Measurements from ENCODE around the gene ACVRL1. TPM values are rescaled to one million over a fixed set of nuclear protein-coding genes. Genes with fewer than 3 reads are reported as not detected.

Gene ACVRL1
- total RNA-seq, 1 experiment from 2014 or later, result 0.36 TPM

- no peak overlapping the region for H3K27ac ChIP-seq (ENCODE audit: low read length)
- BruUV-seq (replicated peaks), result no TSS peak
- TF ChIP-seq REST (IDR thresholded peaks at IDR 0.05; ENCODE audit: insufficient read depth in 1 of 2, low read depth in 2 of 2, low read length in 1 of 2), result no peak
- TF ChIP-seq CTCF (IDR thresholded peaks at IDR 0.05), result no peak
- TF ChIP-seq POLR2AphosphoS5 (IDR thresholded peaks at IDR 0.05; ENCODE audit: low read depth, low read length), result no peak
- no peak for TF ChIP-seq SIN3A (IDR thresholded peaks at IDR 0.05; ENCODE audit: borderline replicate concordance, insufficient read depth, low read depth, low read length)
- TF ChIP-seq TCF7L2 (IDR thresholded peaks at IDR 0.05; ENCODE audit: low read depth, low read length), result no peak
- peaks cover 16% of the 10 kb centered on the region for H3K9me3 ChIP-seq (ENCODE audit: control insufficient read depth, insufficient read depth, low read depth, low read length)
- no peaks in the 10 kb centered on the region for H3K36me3 ChIP-seq (ENCODE audit: control insufficient read depth, insufficient read depth, low read length)
- no peaks in the 10 kb centered on the region for H3K27me3 ChIP-seq (ENCODE audit: control insufficient read depth, insufficient read depth, low read length)
- H3K4me3 ChIP-seq (ENCODE audit: low read depth in 2 of 2, low read length in 2 of 2), result no peak overlapping the region
- no peak for ATAC-seq
- POLR2A ChIA-PET, result no interaction called here
- DNase-seq (ENCODE audit: low read depth, low spot score), result no peak
- CTCF ChIA-PET, result no interaction called here
- intact Hi-C loops (cut with micrococcal nuclease; ENCODE audit: unreplicated experiment) (no loop called here), in situ Hi-C loops (cut with HindIII; ENCODE audit: low pct_unique_long_range_greater_than_20kb, low sequenced_read_pairs) (no loop called here)
- H3K4me1 ChIP-seq (ENCODE audit: control insufficient read depth, insufficient read depth, low read length), result no peaks in the 10 kb centered on the region
Observed at GRCh38 chr12:51943346-51943745, 36.0 kb downstream of the ACVRL1 start.

GRCh38 chr12:51944608-51945233 is 37.4 kb downstream of the ACVRL1 start:
- Histone ChIP-seq H3K4me1 (ENCODE audit: control insufficient read depth, insufficient read depth, low read length) (no peaks in the 10 kb centered on the region), H3K27ac (ENCODE audit: low read length) (no peak overlapping the region), H3K36me3 (ENCODE audit: control insufficient read depth, insufficient read depth, low read length) (no peaks in the 10 kb centered on the region), H3K9me3 (ENCODE audit: control insufficient read depth, insufficient read depth, low read depth, low read length) (peaks cover 16% of the 10 kb centered on the region), H3K4me3 (ENCODE audit: low read depth in 2 of 2, low read length in 2 of 2) (no peak overlapping the region), H3K27me3 (ENCODE audit: control insufficient read depth, insufficient read depth, low read length) (peaks cover under 1% of the 10 kb centered on the region; the same call in 1 of the 2 replicates)
- no TSS peak for BruUV-seq (replicated peaks)
- intact Hi-C loops (cut with micrococcal nuclease; ENCODE audit: unreplicated experiment) (no loop called here), in situ Hi-C loops (cut with HindIII; ENCODE audit: low pct_unique_long_range_greater_than_20kb, low sequenced_read_pairs) (no loop called here)
- ChIA-PET POLR2A (no interaction called here), CTCF (no interaction called here)
- TF ChIP-seq SIN3A (IDR thresholded peaks at IDR 0.05; ENCODE audit: borderline replicate concordance, insufficient read depth, low read depth, low read length), result no peak
- no peak for TF ChIP-seq REST (IDR thresholded peaks at IDR 0.05; ENCODE audit: insufficient read depth in 1 of 2, low read depth in 2 of 2, low read length in 1 of 2)
- TF ChIP-seq TCF7L2 (IDR thresholded peaks at IDR 0.05; ENCODE audit: low read depth, low read length), result no peak
- no peak for TF ChIP-seq POLR2AphosphoS5 (IDR thresholded peaks at IDR 0.05; ENCODE audit: low read depth, low read length)
- no peak for TF ChIP-seq CTCF (IDR thresholded peaks at IDR 0.05)
- ATAC-seq (no peak), DNase-seq (ENCODE audit: low read depth, low spot score) (no peak)

Measured in Panc1 (cell line).